ENCODE results near the gene COL25A1. TPM values are rescaled to one million over a fixed set of nuclear protein-coding genes. Genes with fewer than 3 reads are reported as not detected.

The COL25A1 gene
- total RNA-seq, 1 experiment from 2014 or later: 10.4 TPM

- DNase-seq (ENCODE audit: low read depth, low spot score): no peak
- in situ Hi-C loops (cut with HindIII; ENCODE audit: low pct_unique_long_range_greater_than_20kb, low sequenced_read_pairs): no loop called here
Observed at GRCh38 chr4:109191216-109191615, 111.2 kb downstream of the COL25A1 start.

- in situ Hi-C loops (cut with HindIII; ENCODE audit: low pct_unique_long_range_greater_than_20kb, low sequenced_read_pairs): no loop called here
Observed at GRCh38 chr4:109186458-109186945, 116.0 kb downstream of the COL25A1 start.

GRCh38 chr4:109185951-109186350, 116.5 kb downstream of the COL25A1 start:
- DNase-seq (ENCODE audit: low read depth, low spot score): no peak
- in situ Hi-C loops (cut with HindIII; ENCODE audit: low pct_unique_long_range_greater_than_20kb, low sequenced_read_pairs): no loop called here

More at GRCh38 chr4:109186458-109186945, 116.0 kb downstream of the COL25A1 start:
- no peak for DNase-seq (ENCODE audit: low read depth, low spot score)

DNA sequence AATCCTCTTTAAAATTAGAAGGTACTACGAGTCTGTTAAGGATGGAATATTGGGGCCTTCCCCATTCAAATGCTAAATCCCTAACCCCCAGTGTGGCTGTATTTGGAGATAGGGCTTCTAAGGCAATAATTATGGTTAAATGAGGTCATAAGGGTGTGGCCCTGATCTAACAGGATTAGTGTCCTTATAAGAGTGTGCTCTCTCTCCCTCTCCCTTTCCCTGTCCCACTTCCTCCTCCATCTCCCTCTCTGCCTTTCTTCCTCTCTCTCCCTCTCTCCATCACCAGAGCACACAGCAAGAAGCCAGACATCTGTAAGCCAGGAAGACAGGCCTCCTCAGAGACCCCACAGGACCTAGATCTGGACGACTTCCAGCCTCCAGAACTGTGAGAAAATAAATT, 116.9 kb downstream of the COL25A1 start:
- DNase-seq (ENCODE audit: low read depth, low spot score): no peak
- in situ Hi-C loops (cut with HindIII; ENCODE audit: low pct_unique_long_range_greater_than_20kb, low sequenced_read_pairs): no loop called here

DNA sequence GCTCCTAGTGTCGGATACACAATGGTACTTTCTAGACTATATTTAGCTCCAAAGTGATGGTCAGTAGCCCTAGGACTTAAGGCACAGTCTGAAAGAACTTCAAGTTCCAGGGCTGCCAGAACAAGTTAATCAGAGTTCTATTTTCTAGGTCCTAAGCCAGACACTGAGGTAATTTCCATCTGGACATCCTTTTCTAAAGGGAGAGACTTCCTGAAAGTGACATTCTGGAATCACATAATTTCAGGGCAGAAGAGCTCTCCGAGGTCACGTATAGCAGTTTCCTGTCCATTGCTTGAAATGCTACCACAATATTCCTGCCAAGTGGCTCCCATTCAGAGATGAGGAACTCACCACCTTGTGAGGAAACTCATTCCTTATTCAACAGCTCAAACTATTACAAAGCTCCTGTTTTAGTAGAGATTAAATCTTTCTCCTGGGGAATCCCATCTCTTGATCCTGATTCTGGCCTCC, 117.9 kb downstream of the COL25A1 start:
- in situ Hi-C loops (cut with HindIII; ENCODE audit: low pct_unique_long_range_greater_than_20kb, low sequenced_read_pairs): no loop called here
- peak; percentile 2 for DNase-seq (ENCODE audit: low read depth, low spot score)

- in situ Hi-C loops (cut with HindIII; ENCODE audit: low pct_unique_long_range_greater_than_20kb, low sequenced_read_pairs): no loop called here
- DNase-seq (ENCODE audit: low read depth, low spot score): peak; percentile 78
Observed at GRCh38 chr4:109183931-109184490, 118.4 kb downstream of the COL25A1 start.

- no peak for DNase-seq (ENCODE audit: low read depth, low spot score)
- in situ Hi-C loops (cut with HindIII; ENCODE audit: low pct_unique_long_range_greater_than_20kb, low sequenced_read_pairs): no loop called here
Observed at GRCh38 chr4:109182696-109183095, 119.8 kb downstream of the COL25A1 start.

- no peak for DNase-seq (ENCODE audit: low read depth, low spot score)
- in situ Hi-C loops (cut with HindIII; ENCODE audit: low pct_unique_long_range_greater_than_20kb, low sequenced_read_pairs): no loop called here
Observed at GRCh38 chr4:109179061-109179460, 123.4 kb downstream of the COL25A1 start.

DNA sequence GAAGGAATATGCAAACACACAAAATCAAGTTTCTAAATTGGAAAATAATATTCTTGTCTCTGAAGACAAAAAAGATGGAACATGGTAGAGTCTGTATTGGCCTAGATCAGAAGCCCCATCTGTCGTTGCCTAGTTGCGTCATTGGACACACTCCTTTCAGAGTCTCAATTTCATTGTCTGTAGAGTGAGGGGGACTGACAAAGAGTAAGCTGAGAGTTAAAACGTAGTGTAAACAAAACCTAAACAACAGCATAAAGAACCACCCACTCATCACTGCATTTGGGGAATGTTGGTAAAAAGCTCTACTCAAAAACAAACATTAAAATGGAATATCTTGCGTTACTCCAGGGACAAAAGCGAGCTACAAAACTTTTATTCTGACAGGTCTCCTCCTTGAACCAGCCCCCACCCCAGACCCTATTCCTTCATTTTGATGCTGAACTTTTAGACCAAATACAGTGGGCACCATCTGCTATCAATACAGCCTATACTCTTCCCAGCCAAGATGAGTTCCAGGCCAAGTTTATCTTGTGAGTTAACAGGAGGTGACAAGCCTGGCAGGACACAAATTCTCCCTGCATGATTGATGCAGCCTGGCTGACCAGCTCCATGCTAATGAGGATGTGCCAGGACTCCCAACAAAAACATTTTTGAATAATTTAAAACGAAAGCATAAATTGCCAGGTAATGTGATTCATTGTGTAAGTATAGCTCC, 125.2 kb downstream of the COL25A1 start:
- DNase-seq (ENCODE audit: low read depth, low spot score): no peak
- in situ Hi-C loops (cut with HindIII; ENCODE audit: low pct_unique_long_range_greater_than_20kb, low sequenced_read_pairs): no loop called here

DNA sequence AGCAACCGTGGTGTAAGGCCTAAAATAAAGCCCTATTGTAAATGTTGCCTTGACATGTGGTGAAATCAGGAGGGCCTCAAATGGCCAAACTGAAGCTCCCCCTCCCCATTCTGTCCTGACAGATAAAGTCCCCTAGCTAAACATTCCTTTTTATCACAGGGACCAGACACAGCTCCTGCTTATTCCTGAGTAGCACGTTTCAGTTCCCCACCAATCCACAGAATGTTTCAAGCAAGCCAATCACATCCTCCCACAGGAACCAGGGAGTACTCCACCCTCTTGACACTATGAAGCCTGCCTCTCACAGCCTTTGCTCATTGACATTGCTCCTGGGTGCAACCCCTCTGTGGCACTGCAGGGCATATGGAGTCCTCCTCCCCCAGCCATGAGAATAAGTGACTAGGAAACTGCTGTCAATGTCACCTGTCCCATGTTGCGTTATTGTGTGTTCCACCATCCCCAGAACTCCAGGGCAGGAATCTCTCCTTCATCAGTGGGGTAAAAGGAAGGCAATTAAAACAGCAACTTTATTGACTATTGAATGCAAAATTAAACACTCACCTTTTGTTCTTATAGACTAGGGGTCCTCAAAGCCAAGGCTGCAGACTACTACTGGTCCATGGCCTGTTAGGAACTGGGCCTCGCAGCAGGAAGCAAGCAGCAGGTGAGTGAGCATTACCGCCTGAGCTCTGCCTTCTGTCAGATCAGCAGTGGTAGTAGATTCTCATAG, 128.1 kb downstream of the COL25A1 start:
- no peak for DNase-seq (ENCODE audit: low read depth, low spot score)
- in situ Hi-C loops (cut with HindIII; ENCODE audit: low pct_unique_long_range_greater_than_20kb, low sequenced_read_pairs): no loop called here

- in situ Hi-C loops (cut with HindIII; ENCODE audit: low pct_unique_long_range_greater_than_20kb, low sequenced_read_pairs): no loop called here
Observed at GRCh38 chr4:109172301-109172700, 130.2 kb downstream of the COL25A1 start.

GRCh38 chr4:109171070-109171469, 131.4 kb downstream of the COL25A1 start:
- in situ Hi-C loops (cut with HindIII; ENCODE audit: low pct_unique_long_range_greater_than_20kb, low sequenced_read_pairs): no loop called here
- DNase-seq (ENCODE audit: low read depth, low spot score): no peak

More at GRCh38 chr4:109172301-109172700, 130.2 kb downstream of the COL25A1 start:
- no peak for DNase-seq (ENCODE audit: low read depth, low spot score)

DNA sequence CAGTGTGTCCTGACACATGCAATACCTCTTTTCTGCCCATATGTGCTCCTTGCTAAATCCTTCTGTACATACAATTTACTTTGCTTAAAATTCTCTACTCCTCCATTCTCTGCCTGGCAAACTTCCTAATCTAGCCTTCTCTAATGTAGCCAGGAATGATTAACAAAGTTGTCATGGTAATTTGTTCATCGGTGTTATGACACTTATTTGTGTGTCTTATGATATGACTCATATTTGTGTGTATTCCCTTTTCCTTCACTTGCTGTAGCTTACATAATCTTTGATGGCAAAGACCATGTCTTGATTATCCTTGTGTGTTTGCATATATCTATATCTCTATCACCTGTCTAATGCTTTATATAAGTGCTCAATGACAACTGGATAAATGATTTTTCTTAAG, 133.3 kb downstream of the COL25A1 start:
- DNase-seq (ENCODE audit: low read depth, low spot score): no peak
- in situ Hi-C loops (cut with HindIII; ENCODE audit: low pct_unique_long_range_greater_than_20kb, low sequenced_read_pairs): no loop called here

GRCh38 chr4:109166586-109166985, 135.9 kb downstream of the COL25A1 start:
- in situ Hi-C loops (cut with HindIII; ENCODE audit: low pct_unique_long_range_greater_than_20kb, low sequenced_read_pairs): no loop called here
- no peak for DNase-seq (ENCODE audit: low read depth, low spot score)

GRCh38 chr4:109166126-109166525, 136.3 kb downstream of the COL25A1 start:
- no peak for DNase-seq (ENCODE audit: low read depth, low spot score)
- in situ Hi-C loops (cut with HindIII; ENCODE audit: low pct_unique_long_range_greater_than_20kb, low sequenced_read_pairs): no loop called here

DNA sequence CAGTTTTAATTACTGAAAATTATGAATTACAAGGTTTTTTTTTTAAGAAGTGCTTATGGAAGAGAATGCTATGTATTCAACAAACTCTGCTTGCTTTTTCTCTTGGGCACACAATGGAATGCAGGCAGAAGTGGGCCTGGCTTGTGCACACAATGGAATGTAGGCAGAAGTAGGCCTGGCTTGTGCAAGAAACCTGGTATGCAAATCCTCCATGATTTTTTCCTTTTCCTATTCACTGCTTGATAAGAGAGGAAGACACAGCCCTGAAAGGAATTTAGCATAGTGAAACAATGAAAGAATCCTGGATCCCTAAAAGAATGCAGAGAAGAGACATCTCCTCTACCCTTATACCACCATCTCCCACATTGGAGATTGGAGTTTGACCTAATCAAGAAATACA, 138.4 kb downstream of the COL25A1 start:
- no peak for DNase-seq (ENCODE audit: low read depth, low spot score)
- in situ Hi-C loops (cut with HindIII; ENCODE audit: low pct_unique_long_range_greater_than_20kb, low sequenced_read_pairs): no loop called here

- in situ Hi-C loops (cut with HindIII; ENCODE audit: low pct_unique_long_range_greater_than_20kb, low sequenced_read_pairs): no loop called here
- no peak for DNase-seq (ENCODE audit: low read depth, low spot score)
Observed at GRCh38 chr4:109163493-109163892, 139.0 kb downstream of the COL25A1 start.

GRCh38 chr4:109162759-109163158, 139.7 kb downstream of the COL25A1 start:
- in situ Hi-C loops (cut with HindIII; ENCODE audit: low pct_unique_long_range_greater_than_20kb, low sequenced_read_pairs): no loop called here
- no peak for DNase-seq (ENCODE audit: low read depth, low spot score)

Measured in SK-MEL-5 (cell line).